H4 (cell line): ENCODE measurements around the gene OGG1. TPM values are rescaled to one million over a fixed set of nuclear protein-coding genes. Genes with fewer than 3 reads are reported as not detected.
"Not testable (repeated sequence)": the region's sequence is repeated elsewhere in the genome, so short reads cannot be mapped to it uniquely, and the experiment has no call there.

ENCODE experiments used
- DNase-seq: peaks from one replicate; pipeline ENCODE4 v3.0.0-alpha.2; 2015; ENCODE audit warnings: low spot score
- total RNA-seq: library from RNA; depleted of rRNA; stranded (reverse); fragments of >200 nt; shearing (Covaris generic); gene quantifications from 2 replicates; pipeline ENCODE4 v1.2.3, GENCODE V29; 2014

Gene OGG1
- total RNA-seq, 1 experiment from 2014 or later, result 13.0 TPM

- DNase-seq, result no peak
Observed at GRCh38 chr3:9762871-9763270, 13.1 kb downstream of the OGG1 start.

- no peak for DNase-seq
Observed at GRCh38 chr3:9765865-9766264, 16.1 kb downstream of the OGG1 start.

GRCh38 chr3:9767418-9767817 is 17.7 kb downstream of the OGG1 start:
- DNase-seq, result no peak

- DNase-seq, result no peak
Observed at GRCh38 chr3:9768141-9768775, 18.5 kb downstream of the OGG1 start.

GRCh38 chr3:9769012-9769411 is 19.3 kb downstream of the OGG1 start:
- DNase-seq, result no peak

- DNase-seq, result no peak
Observed at GRCh38 chr3:9769426-9770275, 19.9 kb downstream of the OGG1 start, which contains the start of gene CAMK1. Gene CAMK1, minus strand, starts transcription at chr3:9769947. Its CDS starts 2,198 bp downstream, at chr3:9767749.

- no peak for DNase-seq
Observed at GRCh38 chr3:9770276-9770812, 20.6 kb downstream of the OGG1 start.

GRCh38 chr3:9771007-9771406 is 21.3 kb downstream of the OGG1 start:
- not testable (repeated sequence) for DNase-seq

- no peak for DNase-seq
Observed at GRCh38 chr3:9776896-9777693, 27.3 kb downstream of the OGG1 start.

- DNase-seq, result no peak
Observed at GRCh38 chr3:9777694-9778021, 27.9 kb downstream of the OGG1 start.

GRCh38 chr3:9778143-9779074 is 28.7 kb downstream of the OGG1 start:
- DNase-seq, result no peak

GRCh38 chr3:9779075-9779593 is 29.4 kb downstream of the OGG1 start:
- no peak for DNase-seq

- no peak for DNase-seq
Observed at GRCh38 chr3:9779721-9780457, 30.1 kb downstream of the OGG1 start.

- DNase-seq, result no peak
Observed at GRCh38 chr3:9780458-9780812, 30.7 kb downstream of the OGG1 start.

- DNase-seq, result no peak
Observed at GRCh38 chr3:9780910-9781309, 31.2 kb downstream of the OGG1 start.

GRCh38 chr3:9781551-9781950 is 31.8 kb downstream of the OGG1 start:
- no peak for DNase-seq

GRCh38 chr3:9781978-9782603 is 32.3 kb downstream of the OGG1 start:
- DNase-seq, result no peak

GRCh38 chr3:9782770-9783169 is 33.0 kb downstream of the OGG1 start:
- DNase-seq, result no peak

GRCh38 chr3:9783954-9784353 is 34.2 kb downstream of the OGG1 start:
- no peak for DNase-seq

- no peak for DNase-seq
Observed at GRCh38 chr3:9784965-9785364, 35.2 kb downstream of the OGG1 start.
